Measurements from ENCODE around the gene CERK. TPM values are rescaled to one million over a fixed set of nuclear protein-coding genes. Genes with fewer than 3 reads are reported as not detected.
A peak's percentile ranks its signal among the peaks of the same experiment; 100 is the strongest.

The CERK gene
- total RNA-seq, 3 donors from 2014 or later: 23.3 to 37.3 (median 26.5) TPM

DNA sequence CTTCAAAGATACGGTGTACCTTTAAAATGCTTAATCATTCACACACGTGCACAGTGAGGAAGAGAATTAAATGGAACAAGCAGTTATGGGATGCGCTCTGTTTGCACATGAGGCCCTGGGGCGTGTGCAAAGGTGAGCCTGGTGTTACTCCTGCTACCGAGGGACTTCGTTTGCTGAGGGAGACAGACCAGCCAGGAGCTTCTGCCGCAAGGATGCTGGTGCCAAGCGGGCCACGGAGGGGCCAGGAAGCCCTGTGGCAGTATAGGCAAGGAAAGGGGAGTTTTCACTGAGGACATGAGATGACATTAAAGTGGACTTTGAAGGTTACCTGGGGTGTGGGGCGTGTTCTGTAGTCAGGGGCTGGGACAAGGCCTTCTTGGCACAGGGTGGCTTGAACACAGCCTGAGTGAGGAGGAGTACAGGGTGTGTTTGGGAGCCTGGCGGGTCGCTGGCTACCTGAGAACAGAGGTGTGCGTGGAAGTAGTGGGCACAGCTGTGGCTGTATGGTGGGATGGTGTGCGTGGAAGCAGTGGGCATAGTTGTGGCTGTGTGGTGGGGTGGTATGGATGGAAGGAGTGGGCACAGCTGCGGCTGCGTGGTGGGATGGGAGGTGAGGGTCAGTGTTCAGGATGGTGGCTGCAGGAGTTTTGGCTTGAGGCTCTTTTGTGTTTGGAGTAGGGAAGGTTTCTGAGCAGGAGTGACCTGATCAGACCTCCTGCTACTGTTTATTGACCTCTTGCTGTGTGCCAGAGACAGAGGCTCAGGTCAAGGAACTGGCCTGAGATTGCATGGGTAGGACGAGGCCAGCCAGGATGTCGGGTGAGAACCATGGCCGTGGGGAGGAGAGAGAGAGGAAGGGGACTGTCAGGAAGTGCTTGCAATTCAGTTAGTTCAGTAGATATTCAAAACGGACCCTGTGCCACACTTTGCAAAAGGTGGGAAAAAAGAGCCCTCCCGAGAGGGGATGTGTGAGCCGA lies 38.1 kb upstream of the CERK start:
- Histone ChIP-seq H3K4me1 (peaks cover 0 to 23% of the 10 kb centered on the region in 2 donors), H3K4me3 (no peak overlapping the region), H3K27me3 (no peaks in the 10 kb centered on the region), H3K9me3 (no peaks in the 10 kb centered on the region), H3K27ac (peak overlapping the region; percentile 53 to 73), H3K36me3 (no peaks in the 10 kb centered on the region)
- DNase-seq (ENCODE audit: low spot score in 2 of 2): no peak
- TF ChIP-seq POLR2A (IDR thresholded peaks at IDR 0.05): no peak
- TF ChIP-seq, protein P1, sequence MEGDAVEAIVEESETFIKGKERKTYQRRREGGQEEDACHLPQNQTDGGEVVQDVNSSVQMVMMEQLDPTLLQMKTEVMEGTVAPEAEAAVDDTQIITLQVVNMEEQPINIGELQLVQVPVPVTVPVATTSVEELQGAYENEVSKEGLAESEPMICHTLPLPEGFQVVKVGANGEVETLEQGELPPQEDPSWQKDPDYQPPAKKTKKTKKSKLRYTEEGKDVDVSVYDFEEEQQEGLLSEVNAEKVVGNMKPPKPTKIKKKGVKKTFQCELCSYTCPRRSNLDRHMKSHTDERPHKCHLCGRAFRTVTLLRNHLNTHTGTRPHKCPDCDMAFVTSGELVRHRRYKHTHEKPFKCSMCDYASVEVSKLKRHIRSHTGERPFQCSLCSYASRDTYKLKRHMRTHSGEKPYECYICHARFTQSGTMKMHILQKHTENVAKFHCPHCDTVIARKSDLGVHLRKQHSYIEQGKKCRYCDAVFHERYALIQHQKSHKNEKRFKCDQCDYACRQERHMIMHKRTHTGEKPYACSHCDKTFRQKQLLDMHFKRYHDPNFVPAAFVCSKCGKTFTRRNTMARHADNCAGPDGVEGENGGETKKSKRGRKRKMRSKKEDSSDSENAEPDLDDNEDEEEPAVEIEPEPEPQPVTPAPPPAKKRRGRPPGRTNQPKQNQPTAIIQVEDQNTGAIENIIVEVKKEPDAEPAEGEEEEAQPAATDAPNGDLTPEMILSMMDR (IDR thresholded peaks at IDR 0.05): no peak
- intact Hi-C loops (cut with DNase I; ENCODE audit: low total_unique reads): no loop called here

DNA sequence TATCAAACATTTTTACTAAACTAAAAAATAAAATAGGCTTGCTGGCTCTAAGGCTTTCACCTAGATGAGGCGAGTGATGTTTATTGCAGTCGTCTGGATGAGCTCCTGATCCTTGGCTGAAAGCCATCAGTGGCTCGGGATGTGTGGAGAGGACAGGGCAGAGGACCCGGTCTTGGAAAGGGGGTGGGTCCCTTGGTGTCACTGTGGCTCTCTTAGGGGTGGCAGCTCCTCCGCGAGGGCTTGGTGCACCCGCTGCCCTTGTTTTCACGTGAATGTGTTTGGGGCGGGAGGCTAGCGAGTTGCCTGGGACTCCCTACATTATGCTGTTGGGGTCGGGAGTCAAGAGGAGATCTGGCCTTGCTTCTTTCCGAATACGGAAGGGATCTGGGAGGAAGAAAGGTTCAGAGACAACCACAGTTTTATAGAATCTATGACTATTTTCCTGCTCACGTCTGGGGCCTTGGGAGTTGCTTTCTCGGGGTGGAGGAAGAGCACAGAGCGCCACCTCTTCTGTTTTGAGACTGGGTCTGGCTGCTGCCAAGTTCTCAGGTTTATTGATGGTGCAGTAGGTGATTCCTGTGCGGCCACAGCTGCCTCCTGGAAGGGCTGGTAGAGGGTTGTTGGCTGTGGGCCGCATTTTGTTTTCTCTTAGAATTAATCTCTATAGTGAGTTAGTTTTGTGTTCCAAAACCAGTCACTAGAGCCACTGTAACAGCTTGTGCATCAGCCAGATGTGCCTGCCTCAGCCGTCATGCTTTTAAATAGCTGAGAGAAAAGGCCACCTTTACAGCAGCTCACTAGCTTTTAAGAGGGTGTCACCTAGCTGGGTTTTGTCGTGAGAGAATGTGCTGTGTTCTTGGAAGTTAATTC lies 37.2 kb upstream of the CERK start:
- Histone ChIP-seq H3K36me3 (no peaks in the 10 kb centered on the region), H3K9me3 (no peaks in the 10 kb centered on the region), H3K4me3 (no peak overlapping the region), H3K4me1 (peaks cover 0 to 23% of the 10 kb centered on the region in 2 donors), H3K27ac (peak overlapping the region; percentile 53 to 73), H3K27me3 (no peaks in the 10 kb centered on the region)
- intact Hi-C loops (cut with DNase I; ENCODE audit: low total_unique reads): no loop called here
- no peak for DNase-seq (ENCODE audit: low spot score in 2 of 2)
- TF ChIP-seq, protein P1 (IDR thresholded peaks at IDR 0.05): no peak
- TF ChIP-seq POLR2AphosphoS5 (IDR thresholded peaks at IDR 0.05): no peak
- TF ChIP-seq POLR2A (IDR thresholded peaks at IDR 0.05): no peak

DNA sequence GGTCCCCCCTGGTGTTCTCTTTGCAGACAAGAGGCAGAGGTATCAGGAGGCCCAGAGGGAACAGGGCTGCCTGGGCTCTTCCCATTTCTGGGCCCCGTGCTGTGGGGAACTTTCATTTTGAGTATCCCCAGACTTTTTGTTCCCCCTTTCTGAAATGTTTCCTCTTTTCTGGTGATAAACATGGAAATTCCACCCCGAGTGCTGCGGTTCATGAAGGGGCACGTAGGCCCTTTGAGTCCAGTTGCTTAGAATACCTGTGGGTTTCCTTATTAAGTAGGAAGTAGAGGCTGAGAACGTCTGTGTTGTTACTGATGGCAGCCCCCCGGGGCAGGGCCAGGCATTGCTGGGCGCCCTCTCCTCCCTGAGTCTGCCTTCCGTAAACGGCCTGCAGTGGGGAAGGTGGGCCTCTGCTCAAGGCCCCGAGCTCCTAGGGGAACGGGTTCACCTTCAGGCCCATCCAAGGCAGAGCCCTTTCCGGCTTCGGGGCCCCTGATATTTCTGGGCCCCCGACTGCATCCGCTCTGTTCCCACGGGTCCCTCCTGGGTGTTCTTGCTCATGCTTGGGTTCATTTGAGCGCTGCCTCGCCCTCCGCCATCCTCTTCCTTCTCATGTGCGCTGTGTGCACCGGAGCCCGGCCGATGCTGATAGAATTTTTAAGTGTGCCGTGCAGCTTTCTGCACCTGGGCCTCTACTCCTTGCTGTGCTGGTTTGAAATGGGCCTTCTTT lies 36.4 kb upstream of the CERK start:
- Histone ChIP-seq H3K27me3 (no peaks in the 10 kb centered on the region), H3K9me3 (no peaks in the 10 kb centered on the region), H3K4me1 (peaks cover 0 to 23% of the 10 kb centered on the region in 2 donors), H3K4me3 (no peak overlapping the region), H3K36me3 (no peaks in the 10 kb centered on the region), H3K27ac (peak overlapping the region; percentile 53 to 73)
- TF ChIP-seq POLR2AphosphoS5 (IDR thresholded peaks at IDR 0.05): no peak
- TF ChIP-seq, protein P1 (IDR thresholded peaks at IDR 0.05): no peak
- TF ChIP-seq POLR2A (IDR thresholded peaks at IDR 0.05): no peak
- intact Hi-C loops (cut with DNase I; ENCODE audit: low total_unique reads): no loop called here
- DNase-seq (ENCODE audit: low spot score in 2 of 2): peak in 1 of 2 donors; percentile 36

DNA sequence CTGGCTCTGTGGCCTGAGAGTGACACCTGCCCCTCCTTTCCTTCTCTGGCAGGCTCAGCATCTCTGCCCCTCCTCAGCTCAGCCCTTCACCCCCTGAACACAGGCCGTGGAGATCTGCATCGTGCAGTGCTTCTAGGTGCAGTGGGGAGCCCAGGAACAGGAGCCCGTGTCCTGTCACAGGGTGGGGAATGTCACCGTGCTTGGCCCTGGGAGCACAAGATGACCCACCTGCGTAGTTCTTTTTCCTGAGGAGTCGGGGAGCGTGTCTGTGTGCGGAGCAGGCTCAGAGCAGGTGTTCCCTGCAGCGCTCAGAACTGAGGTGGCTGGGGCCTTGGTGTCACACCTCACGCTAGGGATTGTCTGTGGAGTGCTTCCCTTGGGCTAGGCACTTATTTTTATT lies 35.0 kb upstream of the CERK start:
- Histone ChIP-seq H3K27ac (peak overlapping the region; percentile 53 to 73), H3K9me3 (no peaks in the 10 kb centered on the region)

More for the DNA sequence above, 35.0 kb upstream of the CERK start:
- TF ChIP-seq POLR2AphosphoS5 (IDR thresholded peaks at IDR 0.05) (no peak), POLR2A (IDR thresholded peaks at IDR 0.05) (no peak)
- TF ChIP-seq, protein P1 (IDR thresholded peaks at IDR 0.05): no peak
- Histone ChIP-seq H3K4me3 (no peak overlapping the region), H3K27me3 (no peaks in the 10 kb centered on the region), H3K36me3 (no peaks in the 10 kb centered on the region), H3K4me1 (peaks cover 0 to 23% of the 10 kb centered on the region in 2 donors)
- intact Hi-C loops (cut with DNase I; ENCODE audit: low total_unique reads): no loop called here
- no peak for DNase-seq (ENCODE audit: low spot score in 2 of 2)
